Suprapubic skin (tissue), 4 donors: ENCODE results near the gene CERS6.

Experiments used
- CTCF ChIP-seq, 2 donors: fragments of 200-600 bp in 1 of 2; fragments of 450-650 bp in 1 of 2; sonication (generic) in 1 of 2; IDR thresholded peaks; one replicate each; pipeline ENCODE4 v1.5.1; 2016 to 2019; ENCODE audit warnings: antibody characterized with exemption in 2 of 2, mild to moderate bottlenecking in 1 of 2, moderate library complexity in 1 of 2
- EP300 ChIP-seq: sonication (generic); formaldehyde crosslinking; IDR thresholded peaks from one replicate; pipeline ENCODE4 v1.6.1; 2017; ENCODE audit warnings: antibody characterized with exemption
- POLR2A ChIP-seq, 2 donors: fragments of 450-650 bp; IDR thresholded peaks; one replicate each; pipeline ENCODE4 v1.6.1; 2017; ENCODE audit warnings: antibody characterized with exemption in 2 of 2, mild to moderate bottlenecking in 2 of 2, moderate library complexity in 2 of 2
- POLR2AphosphoS5 ChIP-seq, 3 donors: sonication (generic); formaldehyde crosslinking; IDR thresholded peaks; one replicate each; pipeline ENCODE4 v1.6.1; 2017; ENCODE audit warnings: antibody characterized with exemption in 3 of 3

DNA sequence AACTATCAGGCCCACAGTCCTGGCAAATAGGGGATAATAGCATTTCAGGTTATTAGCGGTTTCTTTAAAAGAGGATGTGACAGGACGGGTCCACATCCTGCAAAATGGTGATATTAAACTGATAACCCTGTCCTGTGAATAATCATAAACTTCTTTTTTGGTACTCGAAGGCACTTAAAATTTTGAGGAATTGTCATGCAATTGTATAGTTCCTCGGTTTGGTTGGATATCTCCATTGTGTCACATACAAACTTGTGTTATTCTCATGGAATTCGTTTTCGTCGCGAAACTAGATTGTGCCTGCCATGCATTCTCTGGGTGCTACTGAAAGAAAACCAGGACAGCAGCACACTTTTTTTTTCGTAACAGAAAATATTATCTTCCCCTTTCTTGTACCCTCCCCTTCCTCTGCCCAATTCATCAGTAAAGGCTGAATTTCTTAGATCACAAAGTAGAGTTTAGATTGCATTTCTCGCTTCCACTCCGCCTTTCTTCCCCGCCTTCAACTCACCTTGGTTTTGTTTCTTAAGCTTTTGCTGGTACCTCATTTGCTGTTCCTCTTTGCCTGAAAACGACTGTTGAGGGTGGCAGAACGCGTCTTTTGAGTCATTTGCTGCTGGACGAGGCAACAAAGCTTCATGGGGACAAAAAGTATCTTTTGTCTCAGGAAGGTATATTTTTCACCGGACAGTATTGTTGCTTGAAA is 1.3 kb downstream of the CERS6 start:
- TF ChIP-seq CTCF (IDR thresholded peaks at IDR 0.05) (no peak), POLR2A (IDR thresholded peaks at IDR 0.05) (no peak), EP300 (no peak), POLR2AphosphoS5 (IDR thresholded peaks at IDR 0.05) (no peak)
